GM21360 (cell line): ENCODE data around the gene U2AF2.

Experiments used
- ATAC-seq: cut with Tn5 transposase; IDR thresholded peaks from one replicate; pipeline ENCODE4 v1.9.1; 2021; ENCODE audit warnings: mild to moderate bottlenecking, moderate library complexity; ENCODE audit not compliant: unreplicated experiment

The U2AF2 gene

GRCh38 chr19:55687281-55688201 lies 32.7 kb downstream of the U2AF2 start:
- no peak for ATAC-seq

- ATAC-seq, result no peak
Measured at GRCh38 chr19:55688422-55689218, 33.8 kb downstream of the U2AF2 start.

DNA sequence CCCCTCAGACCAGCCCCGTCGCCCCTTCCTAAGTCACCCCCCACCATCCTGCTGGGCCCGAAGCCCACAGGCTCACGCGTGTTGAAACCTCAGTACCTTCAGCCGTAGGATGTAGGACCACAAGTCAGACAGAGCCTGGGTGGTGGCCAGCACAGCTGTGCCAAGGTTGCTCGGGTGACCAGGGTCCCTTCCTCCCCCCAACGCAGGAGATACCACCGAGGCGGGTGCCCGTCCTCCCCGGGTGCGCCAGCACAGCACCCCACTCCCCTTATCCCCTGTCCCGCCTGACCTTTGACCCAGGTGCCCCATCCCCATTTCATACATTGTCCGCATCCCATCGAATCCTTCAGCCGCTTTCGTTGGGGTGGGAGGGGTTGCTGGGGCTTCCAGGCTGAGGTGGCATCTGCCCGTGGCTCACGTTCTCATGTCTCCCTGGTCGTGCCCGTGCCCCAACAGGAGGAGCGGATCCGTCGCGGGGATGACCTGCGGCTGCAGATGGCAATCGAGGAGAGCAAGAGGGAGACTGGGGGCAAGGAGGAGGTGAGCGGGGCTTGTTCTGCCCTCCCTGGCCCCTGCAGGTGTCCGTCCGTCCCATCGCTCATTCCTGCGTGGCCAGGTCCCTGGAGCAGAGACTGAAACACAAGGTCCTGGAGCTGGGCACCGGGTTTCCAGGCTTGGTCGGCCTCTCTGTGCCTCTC lies 34.7 kb downstream of the U2AF2 start:
- ATAC-seq, result no peak

GRCh38 chr19:55690109-55690768 lies 35.4 kb downstream of the U2AF2 start:
- no peak for ATAC-seq

DNA sequence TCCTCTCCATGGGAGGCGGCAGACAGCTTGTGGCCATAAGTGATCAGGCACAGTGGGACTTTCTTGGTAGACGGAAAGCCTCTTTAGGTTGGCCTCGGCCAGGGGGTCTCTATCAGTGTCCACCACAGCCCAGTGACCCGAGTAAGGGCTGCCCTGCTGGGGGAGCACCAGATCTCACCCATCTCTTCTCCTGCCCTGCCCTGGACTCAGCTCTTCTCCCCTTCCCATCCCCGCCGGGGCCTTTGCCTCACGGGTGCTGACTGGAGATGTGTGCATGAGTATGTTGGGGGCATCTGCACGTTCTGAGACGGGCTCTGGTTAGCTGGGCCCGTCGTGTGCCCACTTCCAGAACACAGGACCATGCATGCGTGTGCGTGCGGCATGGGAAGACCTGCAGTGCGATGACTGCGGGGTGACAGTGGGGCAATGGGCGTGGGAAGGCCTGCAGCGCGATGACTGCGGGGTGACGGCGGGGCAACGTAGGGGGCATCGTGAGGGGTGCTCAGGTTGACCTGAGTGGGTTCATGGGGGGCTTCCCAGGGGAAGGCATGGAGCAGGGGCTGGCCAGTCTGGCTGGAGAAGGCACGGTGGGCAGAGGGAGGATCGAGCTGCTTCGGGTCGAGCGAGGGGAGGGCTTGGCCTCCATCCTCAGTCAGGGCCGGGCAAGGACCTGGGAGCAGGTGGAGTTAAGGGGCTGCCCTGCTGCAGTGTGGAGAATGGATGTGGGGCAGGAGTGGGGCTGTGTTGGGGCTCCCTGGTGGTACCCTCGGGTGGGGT lies 36.1 kb downstream of the U2AF2 start:
- no peak for ATAC-seq

DNA sequence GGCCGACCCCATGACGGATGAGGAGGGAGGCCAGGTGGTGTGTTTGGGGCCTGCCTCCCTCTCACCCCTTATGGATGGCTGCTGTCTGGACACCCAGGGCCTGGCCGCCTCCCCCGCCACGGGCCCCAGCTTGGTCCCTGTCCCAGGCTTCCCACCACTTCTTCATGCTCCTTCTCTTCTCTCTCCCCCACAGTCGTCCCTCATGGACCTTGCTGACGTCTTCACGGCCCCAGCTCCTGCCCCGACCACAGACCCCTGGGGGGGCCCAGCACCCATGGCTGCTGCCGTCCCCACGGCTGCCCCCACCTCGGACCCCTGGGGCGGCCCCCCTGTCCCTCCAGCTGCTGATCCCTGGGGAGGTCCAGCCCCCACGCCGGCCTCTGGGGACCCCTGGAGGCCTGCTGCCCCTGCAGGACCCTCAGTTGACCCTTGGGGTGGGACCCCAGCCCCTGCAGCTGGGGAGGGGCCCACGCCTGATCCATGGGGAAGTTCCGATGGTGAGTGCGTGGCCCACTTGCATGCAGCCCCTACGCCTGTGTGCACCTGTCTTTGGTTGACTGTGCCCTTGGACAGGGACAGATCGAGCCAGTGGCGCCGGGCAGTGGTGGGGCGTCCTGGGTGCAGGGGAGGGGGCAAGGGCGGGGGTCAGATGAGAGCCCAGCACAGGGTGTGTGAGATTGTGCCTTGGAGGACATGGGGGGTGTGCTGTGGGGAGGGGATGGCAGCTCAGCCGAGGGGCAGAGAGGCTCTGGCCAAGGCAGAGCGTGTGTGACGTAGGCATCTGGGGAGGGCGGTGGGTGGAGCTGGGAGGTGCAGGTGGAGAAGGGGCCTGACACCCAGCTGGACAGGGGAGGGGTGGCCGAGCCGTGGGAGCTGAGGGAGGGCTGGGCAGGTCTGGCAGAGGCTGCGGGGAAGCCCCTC lies 37.0 kb downstream of the U2AF2 start:
- ATAC-seq, result no peak

DNA sequence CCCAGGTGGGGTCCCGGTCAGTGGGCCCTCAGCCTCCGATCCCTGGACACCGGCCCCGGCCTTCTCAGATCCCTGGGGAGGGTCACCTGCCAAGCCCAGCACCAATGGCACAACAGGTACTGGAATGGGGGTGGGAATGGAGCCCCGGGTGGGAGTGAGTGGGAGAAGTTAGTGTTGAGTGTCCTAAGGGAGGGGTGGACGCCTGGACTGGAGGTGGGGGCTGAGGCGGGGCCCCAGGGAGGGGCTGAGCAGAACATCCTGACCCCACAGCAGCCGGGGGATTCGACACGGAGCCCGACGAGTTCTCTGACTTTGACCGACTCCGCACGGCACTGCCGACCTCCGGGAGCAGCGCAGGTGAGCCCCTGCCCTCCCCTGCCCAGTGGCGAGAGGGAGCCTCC lies 37.8 kb downstream of the U2AF2 start:
- no peak for ATAC-seq

GRCh38 chr19:55693336-55693974 lies 38.6 kb downstream of the U2AF2 start:
- ATAC-seq, result no peak

DNA sequence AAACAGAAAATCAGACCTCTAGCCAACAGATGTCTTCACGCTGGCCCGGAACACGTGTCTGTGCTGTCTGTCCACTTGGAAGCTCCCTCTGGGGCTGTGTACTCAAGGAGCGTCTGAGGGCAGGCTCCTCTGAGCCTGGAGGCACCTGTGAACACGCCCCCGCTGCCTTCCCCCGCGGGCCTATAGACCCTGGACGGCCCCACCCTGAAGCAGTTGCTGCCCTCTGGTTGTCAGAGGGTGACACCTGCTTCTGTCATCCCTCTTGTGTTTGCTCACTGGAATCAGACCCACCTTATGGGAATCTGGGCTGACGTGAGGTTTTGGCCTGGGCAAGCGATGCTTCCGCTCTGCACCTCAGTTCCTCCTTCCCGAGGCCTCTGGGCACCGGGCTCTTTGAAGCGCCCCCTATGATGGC lies 39.4 kb downstream of the U2AF2 start:
- no peak for ATAC-seq

- no peak for ATAC-seq
Measured at GRCh38 chr19:55694656-55695491, 40.0 kb downstream of the U2AF2 start.

DNA sequence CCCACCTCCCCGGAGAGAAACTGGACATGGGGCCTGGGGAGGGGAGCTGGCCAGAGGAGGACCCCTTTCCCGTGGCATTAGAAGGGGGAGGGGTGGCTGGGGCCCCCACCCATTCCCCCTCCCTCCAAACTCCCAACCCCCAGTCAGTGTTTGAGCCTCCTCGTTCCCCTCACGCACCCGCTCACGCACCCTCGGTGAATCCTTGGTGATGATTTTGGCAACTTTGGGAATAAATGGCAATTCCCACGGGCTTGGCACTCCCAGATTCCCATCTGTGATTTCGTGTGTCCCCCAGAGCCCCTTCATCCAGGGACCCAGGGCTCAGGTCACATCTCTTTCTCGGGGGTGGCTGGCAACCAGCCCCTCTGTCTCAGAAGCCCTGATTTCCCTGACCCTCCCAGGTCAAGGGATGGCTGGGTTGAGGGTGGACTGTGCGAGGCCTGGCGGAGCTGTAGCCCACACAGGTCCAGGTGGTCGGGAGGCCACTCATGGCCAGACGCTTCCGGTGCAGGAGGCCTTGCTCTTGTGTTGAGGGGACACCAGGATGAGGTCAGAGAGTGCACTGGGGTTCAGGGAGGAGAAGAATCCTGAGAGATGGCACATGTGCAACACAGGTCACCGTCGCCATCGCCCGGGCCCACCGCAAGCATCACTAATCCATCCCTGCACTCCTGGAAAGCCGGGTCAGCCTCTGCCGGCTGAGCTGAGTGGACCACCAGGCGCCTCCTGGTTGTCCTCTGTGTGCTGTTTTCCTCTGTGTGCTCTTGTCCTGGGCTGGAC lies 40.9 kb downstream of the U2AF2 start:
- ATAC-seq, result no peak

DNA sequence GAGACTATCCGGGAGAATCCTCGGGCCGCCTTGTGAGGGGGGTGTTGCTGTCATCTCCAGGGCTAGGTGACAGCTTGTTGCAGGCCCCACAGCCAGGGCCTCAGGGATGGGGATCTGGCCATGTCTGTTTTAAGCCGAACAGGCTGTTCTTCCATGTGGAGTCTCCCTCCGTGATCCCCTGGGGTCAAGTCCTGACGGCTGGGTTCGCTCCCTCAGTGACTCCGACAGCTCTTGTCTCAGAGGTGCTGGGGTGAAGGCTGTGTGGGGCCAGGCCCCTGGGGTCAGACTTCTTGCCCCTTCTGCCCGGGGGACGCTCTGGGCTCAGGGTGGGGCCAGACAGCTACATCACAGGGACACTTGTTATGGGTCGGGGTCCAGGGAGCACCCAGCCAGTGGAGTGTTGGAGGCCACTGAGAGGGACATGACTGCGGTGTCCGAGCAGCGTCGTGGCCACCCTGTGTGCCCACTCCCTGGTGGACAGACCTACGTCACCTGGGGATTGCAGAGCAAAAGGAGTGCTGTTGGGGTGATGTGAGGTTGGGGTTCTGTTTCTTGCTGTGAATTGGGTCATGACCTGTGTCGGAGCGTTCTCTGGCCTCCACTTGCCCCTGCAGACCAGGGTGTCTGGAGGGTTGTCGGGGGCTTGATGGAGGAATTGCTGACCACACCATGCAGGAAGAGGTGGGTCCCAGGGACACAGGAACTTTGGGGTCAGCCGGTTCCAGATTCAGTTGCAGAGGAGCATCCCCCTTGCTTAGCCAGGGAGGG lies 41.6 kb downstream of the U2AF2 start:
- no peak for ATAC-seq

DNA sequence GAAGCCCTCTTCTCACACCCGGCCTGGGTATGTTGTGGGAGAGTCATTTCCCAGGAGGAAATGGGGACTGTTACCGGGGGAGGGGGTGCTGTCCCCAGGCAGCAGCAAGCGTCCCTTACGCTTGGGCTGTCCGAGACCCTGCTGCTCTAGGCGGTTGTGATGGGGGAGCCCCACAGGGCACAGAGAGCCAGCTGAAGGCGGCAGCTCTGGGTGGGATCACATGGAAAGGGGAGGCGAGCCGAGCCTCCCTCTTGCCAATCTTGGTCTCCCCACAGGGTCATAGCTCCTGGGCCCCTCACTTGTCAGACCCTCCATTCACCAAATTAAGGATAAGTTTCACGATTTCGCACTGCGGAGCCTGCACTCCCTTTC lies 42.2 kb downstream of the U2AF2 start:
- ATAC-seq, result no peak

GRCh38 chr19:55697698-55698097 lies 42.9 kb downstream of the U2AF2 start:
- no peak for ATAC-seq

- no peak for ATAC-seq
Measured at GRCh38 chr19:55698256-55698655, 43.4 kb downstream of the U2AF2 start.

- no peak for ATAC-seq
Measured at GRCh38 chr19:55699221-55699620, 44.4 kb downstream of the U2AF2 start.
